Activated T-cell treated with anti-CD3 and anti-CD28 coated beads, Interleukin-2, amount 50 U/mL, for 48 hours (primary cell): ENCODE data around the gene C8A.

Source experiments
- DNase-seq, 2 experiments: peaks; one replicate each; pipeline ENCODE4 v3.0.0-alpha.2; 2020

The C8A gene

DNA sequence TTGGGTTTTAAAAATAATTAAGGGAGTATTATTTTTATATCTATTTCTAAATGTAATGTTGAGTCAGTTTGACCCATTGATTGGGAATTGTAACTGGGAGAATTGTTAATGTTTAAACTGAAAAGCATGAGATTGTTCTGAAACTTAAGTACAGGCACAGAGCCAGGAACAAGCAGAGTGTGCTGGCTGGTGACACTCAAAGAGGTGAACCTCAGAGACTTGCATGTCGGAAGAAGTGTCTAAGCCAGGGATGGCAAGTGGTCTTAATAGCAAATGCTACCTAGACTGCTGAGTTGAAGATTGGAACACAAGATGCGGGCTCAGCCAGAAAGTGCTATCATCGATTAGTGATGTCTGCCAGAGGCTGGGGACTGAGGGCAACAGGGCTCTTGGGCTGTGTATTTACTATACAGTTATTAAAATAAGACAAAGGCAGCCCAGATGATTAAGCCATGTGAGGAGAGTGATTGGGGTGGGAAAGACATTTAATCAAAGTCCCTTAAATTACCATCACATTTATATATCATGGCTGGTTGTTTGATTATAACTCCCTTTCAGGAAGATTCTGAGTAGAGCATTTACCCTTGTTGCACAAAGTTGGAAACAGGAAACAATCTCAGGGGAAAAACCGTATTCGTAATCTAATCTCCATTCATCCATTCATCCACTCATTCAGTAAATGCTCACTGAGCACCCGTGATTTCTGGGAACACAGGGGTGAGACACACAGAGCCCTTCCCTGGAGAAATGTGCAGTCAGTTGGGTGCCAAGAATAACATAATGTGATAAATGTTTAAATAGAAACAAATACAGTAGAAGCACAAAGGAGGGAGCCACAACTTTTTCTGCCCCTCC, 42.8 kb downstream of the C8A start:
- DNase-seq, result no peak

DNA sequence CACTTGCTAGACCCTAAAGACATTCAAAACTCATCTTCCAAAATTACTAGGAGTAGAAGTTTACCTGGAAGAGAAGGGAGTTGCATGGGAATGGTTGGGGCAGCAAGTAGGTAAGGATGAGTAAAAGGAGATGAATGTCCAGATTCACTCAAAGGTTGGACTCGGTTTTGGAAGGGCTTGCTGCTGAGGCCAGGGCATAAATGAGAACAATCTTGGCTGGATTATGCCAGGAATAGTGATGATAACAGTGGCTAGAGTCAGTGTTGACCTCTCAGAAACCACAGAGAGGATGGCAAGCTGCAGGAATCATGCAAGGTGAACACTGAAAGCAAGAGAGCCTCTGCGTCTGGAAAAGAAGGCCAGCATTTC, 43.4 kb downstream of the C8A start:
- DNase-seq, result no peak

DNA sequence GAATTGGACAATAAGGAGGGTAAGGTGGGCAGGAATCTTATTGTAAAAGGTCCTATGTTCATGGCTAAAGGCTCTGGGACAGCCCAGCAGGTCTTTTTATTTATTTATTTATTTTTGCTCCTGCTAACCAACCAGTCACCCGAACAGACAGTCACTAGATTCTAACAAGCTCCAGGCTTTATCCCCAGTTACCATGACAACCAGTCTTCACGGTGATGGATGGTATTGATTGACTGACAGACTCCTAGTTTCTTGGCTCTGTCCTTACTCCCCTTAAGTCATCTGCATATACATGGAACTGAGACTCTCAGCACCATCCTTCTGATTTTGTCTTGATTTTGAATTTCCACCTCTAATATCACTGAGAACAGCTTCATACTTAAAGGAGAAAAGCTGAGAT, 44.3 kb downstream of the C8A start:
- no peak for DNase-seq

DNA sequence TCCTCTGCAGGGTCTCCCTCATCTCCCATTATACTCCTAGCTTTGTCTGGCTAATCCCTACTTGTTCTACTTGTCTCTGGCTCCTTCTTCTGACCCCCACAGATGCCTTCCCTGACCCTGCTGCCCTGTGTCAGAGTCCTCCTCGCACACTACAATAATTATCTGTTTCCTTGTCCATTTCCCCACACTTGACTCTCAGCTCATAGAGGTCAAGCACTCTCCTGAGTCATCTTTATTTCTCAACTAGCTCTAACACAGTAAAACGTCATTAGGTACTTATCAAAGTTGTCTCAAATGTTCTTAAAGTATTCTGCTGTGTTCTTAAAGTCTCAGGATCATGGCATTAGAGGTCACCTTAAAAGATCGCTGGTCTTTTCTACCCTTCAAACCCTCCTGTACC, 47.1 kb downstream of the C8A start:
- no peak for DNase-seq

DNA sequence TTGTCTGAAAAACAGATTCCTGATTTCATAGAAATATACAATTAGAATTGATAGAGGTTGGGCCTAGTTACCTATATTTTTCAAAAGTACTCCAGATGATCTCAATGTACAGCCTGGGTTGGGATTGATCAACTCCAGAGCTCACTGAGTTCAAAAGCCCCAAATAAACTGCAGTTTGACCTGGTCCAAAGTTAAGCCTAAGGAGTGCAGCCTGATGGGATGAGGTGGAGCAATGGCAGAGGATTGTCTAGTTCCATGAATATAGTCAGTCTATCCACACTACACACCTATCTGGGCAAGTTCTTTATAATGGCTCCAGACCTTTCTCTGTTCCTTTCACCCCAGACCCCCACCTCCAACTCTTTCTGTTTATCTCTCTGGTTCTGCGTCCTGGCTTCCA, 49.2 kb downstream of the C8A start:
- no peak for DNase-seq

DNA sequence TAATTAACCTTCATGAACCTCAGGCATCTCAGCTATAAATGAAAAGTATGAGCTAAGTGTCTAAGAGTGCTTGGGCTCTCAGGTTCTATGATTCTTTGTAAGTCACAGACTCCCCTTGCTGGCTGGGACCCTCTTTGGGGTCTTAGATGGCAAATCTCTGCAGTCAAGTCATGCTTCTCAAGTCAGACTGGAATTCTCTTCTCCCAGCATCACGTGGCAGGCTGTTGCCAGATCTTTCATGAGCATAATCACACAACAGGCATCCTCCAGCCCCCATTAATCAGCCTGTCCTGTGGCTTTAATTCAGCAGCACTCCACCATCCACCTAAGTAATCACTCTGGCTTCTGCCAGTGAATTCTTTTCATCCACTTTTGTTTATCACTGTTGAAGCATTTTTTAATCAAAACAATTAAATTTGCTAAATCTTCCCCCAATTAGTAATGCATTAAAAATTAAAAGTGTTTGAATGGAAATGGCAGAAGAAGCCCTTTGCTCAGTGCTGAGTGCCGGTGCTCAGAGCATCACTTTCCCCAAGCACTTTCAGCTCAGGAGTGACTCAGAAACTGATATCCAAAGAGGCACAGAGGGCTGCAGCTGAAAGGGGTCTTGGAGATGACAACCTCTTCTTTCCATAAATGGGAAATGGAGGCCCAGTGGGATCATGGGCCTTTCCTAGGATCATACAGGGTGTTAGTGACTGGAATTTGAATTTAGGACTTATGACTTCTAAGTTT, 50.2 kb downstream of the C8A start:
- no peak for DNase-seq

DNA sequence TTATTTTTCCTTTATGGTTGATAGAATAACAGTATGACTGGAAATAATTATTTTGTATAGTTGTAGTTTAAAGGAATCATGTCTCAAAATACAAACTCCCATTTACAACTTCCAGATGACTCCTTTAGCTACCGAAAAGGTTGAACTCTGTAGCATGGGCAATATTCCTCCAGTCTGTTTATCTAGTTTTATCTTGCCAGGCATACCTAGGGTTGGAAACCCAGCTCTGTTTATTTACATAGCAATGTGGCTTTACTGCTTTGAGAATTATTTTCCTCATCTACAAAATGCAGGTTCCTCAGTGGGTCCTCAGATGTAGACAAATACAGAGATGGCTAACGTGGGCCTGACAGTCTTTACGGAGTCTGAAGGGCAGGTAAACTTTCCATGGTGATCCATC, 51.1 kb downstream of the C8A start:
- DNase-seq, result no peak

DNA sequence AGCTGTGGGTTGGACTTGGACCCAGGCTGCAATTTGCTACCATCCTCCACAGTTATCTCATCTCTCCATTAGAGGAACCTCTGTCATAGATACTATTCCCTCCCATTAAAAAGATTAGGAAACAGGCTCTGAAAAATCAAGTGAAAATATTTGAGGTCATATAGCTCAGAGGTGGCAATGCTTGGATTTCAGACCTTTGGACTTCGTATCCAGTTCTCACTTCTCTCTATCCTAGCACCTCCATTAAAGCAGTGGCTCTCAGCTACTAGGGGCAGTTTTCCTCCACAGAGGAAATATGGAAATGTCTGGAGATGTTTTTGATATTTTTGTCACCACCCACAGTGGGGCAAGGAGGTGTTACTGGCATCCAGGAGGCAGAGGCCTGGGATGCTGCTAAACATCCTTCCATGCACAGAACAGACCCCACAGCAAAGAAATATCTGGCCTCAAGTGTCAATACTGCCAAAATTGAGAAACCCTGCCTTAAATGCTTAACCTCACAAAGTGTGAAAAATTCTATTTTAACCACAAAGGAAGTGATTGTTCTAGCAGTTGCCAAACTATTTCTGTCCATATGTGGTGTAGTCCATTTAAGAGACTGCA, 54.1 kb downstream of the C8A start:
- no peak for DNase-seq

DNA sequence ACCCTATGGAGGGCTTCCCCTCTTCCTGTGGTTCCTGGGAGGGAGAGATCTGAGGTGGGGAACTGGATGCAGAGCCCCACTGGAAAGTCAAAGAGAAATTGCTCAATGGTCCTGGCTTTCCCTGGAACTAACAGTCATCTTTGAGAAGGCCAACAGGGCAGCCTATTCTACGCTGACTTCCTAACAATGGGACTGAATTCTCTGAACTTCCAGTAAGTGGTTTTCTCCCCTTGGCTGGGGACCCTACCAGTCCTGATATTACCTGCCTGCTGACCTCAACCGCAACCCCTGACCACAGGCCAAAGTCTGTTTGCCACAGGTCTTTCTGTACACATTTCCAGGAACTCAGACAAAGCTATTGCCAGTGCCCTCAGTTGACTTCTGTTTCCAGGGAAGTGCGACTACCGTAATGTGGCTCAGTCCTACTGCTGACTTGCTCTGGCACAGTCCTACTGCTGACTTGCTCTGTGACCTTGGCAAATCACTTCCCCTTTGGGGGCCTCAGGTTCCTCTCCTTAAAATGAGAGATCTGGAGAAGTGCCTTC, 55.9 kb downstream of the C8A start:
- DNase-seq, result no peak

DNA sequence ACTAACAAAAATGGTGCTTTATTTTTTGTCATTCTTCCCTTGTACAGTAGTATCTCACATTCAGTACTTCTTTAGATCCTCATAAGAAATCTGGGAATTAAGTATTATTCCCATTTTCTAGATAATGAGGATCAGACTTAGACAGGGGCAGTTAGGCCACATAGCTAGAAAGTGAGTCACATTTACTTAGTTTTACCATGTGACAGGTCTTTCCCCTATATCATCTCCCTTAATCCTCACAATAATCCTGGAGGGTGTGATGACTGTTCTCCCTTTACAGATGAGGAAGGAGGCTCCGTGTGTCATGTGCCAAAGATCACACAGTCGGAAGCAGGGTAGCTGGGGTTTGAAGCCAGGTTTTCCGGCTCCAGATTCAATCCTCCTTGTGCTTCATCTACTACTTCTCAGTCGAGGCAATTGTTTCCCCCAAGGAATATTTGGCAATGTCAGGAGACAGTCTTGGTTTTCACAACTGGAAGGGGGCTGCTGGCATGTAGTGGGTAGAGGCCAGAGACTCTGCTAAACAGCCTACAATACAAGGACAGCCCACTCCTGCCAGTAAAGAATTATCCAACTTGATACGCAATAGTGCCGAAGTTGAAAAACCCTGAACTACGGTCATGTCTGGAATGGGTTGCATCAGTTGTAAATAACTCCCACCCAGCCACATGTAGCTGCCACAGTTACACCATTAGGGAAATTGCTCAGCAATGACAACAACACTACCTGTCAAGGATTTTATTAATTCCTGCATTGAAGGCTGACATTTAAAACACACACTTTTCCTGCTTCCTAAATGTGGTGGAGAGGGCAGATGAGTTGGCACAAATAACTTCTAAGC, 56.7 kb downstream of the C8A start:
- DNase-seq, result no peak

DNA sequence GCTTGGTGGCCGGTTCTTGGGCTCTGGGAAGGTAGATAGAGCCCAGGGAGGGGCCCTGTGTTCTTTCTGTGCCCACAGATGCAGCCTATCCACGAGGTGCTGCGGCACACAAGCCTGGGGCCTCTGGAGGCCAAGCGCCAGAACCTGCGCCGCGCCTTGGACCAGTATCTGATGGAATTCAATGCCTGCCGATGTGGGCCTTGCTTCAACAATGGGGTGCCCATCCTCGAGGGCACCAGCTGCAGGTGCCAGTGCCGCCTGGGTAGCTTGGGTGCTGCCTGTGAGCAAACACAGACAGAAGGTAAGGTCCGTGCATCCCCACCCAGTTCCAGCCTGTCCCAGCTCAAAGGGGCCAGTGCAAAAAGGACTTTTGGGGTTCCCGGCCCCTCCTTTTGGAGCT, 57.7 kb downstream of the C8A start:
- no peak for DNase-seq

DNA sequence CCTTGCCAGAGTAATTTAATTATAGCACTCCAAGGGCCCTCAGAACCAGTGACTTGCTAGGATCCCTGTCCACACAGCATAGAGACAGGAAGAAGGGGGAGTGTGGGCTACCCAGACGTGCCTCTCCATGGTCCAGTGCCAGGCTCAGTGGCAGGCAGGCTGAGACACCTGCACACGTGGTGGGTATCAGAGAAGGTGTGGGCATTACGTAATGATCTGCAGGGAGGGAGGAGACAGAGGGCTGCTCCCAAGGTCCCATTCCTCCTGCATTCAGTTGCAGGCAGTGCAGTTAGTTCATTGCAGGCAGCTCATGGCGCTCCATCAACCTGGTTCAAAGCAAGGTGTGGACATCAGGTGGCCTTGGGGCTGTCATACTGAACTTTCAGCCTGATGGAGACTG, 61.4 kb downstream of the C8A start:
- DNase-seq, result no peak

DNA sequence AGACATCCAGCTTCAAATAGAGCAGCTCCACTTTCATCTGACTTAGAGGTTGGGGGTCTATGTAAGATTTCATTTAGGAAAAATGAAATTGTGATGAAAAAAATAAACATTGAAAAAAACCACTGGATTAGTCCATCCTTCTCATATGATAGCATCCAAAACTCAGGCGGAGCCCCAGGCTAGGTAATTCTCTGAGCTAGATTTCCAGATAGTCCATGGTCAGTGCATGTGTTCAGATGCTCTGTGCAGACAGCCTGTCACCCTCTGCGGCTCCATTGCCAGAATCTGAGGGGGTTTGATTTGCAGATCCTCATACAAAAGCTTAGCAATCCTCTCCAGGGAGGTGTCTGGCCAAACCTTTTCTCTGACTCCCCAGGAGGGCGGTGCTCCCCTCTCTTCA, 62.0 kb downstream of the C8A start:
- DNase-seq, result no peak

DNA sequence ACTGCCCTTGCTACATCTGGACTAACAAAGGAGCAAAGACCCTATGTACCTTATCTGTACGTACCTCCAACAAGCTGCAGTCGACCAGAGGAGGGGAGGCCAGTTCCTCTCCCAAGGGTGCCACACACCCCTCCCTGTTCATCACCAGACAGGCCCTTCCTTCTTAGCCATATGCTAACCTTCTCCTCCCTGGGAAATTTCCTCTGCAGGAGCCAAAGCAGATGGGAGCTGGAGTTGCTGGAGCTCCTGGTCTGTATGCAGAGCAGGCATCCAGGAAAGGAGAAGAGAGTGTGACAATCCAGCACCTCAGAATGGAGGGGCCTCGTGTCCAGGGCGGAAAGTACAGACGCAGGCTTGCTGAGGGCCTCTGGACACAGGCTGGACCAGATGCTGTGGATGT, 62.8 kb downstream of the C8A start:
- DNase-seq, result no peak

DNA sequence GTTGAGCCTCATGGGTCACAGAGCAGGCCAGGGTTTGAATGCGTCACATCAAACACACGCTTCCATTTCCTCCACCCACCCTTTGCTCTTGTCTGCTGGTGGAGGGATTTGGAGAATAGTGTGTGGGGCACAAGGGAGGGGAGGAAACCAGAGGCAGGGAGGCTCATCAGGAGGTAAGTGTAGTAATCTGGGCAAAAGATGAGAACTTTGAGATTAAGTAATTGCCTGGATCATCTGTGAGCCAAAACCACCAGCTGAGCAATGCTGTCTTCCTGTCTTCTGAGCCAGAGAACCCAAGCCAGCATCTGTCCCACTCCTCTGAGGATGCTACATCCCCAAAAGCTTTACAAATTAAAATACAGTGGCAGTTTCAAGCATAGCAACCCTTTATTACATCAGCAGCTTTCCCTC, 66.0 kb downstream of the C8A start:
- DNase-seq, result no peak

DNA sequence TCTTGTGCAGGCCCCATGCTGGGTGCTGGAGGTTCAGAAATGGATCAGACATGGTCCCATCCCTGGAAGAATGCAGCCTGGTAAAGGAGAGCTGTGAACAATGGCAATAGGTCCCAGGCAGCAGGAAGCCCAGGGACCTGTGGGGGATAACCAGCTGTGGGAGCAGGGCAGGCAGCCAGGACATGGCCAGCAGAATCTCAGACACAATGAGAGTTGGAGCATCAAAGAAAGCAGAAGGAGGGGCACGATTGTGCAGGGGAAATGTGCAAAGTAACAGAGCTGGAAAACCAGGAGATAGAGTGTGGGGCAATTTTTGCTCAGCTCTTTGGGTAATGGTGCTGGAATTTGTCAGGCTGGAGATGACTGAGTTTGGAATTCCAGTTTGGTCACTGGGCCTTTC, 66.9 kb downstream of the C8A start:
- DNase-seq, result no peak

DNA sequence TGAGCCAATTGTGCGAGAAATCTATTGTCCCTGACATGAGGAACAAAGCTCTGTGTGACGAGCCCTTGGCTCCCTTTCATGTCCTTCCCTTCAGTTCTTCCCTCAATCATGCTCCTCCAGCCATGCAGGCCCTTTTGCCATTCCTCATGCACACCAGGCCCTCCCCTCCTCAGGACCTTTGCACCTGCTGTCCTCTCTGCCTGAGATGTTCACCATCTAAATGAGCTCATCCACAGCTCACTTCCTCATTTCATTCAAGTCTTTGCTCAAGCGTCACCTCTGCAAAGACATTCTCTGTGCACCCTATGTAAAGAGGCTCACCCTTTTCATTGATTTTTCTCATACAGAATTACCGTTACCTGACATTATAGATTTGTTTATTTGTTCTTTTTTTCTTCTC, 67.5 kb downstream of the C8A start:
- DNase-seq, result no peak

DNA sequence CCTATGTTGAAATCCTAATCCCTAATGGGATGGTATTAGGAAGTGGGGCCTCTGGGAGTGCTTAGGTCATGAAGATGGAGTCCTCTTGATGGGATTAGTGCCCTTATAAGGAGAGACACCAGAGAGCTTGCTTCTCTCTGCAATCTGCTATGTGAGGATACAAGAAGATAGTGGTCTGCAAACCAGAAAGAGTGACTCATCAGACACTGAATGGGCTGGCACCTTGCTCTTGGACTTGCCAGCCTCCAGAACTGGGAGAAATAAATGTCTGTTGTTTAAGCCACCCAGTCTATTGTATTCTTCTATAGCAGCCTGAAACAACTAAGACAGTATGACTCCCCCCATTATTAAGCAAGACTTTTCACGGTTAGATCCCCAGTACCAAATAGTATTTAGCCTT, 67.9 kb downstream of the C8A start:
- no peak for DNase-seq

DNA sequence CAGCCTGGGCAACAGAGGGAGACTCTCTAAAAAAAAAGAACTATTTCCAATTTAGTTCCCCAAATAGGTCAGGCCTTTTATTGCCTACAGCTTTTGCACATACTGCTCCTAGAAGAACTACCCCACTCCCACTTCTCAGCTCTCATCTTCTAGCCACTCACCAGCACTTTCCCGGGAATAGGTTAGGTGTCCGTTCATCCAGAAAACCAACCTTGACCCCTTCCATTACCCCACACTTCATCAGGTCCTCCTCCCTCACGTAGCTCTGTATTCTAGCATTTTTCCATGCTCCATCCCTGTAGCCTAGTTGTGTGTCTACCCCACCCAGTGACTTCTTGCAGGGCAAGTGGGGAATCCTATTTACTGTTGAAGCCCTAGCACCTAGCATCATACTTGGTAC, 68.6 kb downstream of the C8A start:
- no peak for DNase-seq

DNA sequence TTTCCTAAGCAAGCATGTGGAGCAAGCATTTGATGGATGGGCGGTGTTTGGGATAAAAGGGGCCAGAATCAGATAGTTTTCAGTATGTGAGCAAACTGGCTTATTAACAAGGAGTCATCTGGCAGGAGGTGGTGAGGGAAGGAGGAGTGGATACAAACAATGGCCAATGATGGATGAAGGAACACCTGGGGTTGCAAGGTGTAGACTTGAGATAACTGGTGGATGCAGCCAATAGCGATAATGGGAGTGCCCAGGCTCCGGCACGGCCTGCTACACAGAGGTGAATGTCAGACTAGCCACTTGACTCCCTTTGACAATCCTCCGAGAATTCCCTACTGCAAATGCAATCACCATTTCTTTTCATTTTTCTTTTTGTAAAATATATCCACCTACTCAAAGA, 69.5 kb downstream of the C8A start:
- DNase-seq, result no peak

DNA sequence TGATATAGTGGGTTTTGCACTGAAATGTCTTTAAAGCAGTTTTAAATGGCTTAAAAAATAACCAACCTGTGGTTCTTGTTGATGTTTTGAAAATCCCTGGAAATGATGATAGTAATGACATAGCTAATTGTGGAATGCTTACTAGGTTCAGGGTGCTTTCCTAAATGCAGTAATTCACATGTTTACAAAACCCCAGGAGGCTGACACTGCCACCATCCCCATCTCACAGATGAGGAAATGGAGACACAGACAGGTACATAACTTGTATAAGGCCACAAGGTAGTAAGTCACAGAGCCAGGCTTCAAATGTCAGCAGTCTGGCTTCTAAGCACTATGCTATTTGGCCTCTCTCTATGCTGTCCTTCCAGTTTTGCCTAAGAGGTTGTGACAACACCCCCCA, 70.6 kb downstream of the C8A start:
- no peak for DNase-seq

DNA sequence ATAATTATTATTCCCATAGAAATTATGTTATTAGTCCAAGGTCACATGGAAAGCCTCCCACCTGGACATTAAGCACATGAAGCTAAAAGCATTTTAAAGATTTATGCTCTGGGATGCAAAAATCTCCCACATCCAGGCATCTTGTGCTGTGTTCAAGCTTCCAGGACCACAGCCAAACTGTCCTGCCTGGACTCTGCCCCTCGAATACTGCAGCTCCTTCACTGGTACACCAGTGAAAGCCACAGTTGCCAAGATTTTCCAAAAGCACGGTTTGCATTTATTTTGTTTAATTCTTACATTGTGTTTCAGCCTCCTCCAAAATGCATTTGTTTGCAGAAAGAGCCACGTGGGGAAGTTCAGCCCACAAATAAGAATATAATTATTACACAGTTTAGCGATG, 72.6 kb downstream of the C8A start:
- no peak for DNase-seq

DNA sequence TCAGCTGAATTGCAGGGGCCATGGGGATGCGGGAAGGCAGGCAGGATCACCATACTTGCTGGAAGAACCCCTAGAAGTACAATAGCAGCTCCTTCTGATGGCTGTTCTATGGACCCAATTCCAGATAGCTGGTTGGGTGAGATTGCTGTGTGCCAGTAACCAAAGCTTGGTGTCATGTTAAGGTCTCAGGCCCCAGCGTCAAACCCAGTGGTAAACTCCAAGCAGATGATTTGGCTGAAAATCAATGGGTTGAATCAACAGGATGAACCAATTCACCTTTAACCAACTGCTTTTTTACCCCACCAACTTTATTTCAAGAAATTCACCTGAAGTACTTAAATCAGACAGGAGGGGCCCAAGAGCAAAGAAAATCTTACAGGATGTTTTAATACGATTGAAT, 73.4 kb downstream of the C8A start:
- DNase-seq, result no peak
